Bronchial epithelial cell (primary cell): Measurements from ENCODE around the gene LRRK2. TPM values are rescaled to one million over a fixed set of nuclear protein-coding genes. Genes with fewer than 3 reads are reported as not detected.

Source experiments
- DNase-seq: peaks from one replicate; pipeline ENCODE4 v3.0.0-alpha.2; 2010; ENCODE audit warnings: low read depth
- FAIRE-seq: peaks from 2 replicates; lab custom pipeline; 2011; peaks lifted over from hg19 to GRCh38; lab: Jason Lieb, UNC
- H3K27me3 ChIP-seq: 2 replicates; pipeline ENCODE4 v1.5.1; 2011; ENCODE audit warnings: low read length; ENCODE audit not compliant: control insufficient read depth, insufficient read depth
- H3K36me3 ChIP-seq: 2 replicates; pipeline ENCODE4 v1.5.1; 2011; ENCODE audit warnings: low read length; ENCODE audit not compliant: control insufficient read depth, insufficient read depth
- H3K4me3 ChIP-seq: 2 replicates; pipeline ENCODE4 v1.5.1; 2011; ENCODE audit warnings: mild to moderate bottlenecking, low read depth, low read length, control low read depth
- CTCF ChIP-seq: IDR thresholded peaks from 2 replicates; pipeline ENCODE4 v1.5.1; 2011; ENCODE audit warnings: mild to moderate bottlenecking, moderate library complexity, low read length, control low read depth, inconsistent platforms; ENCODE audit not compliant: insufficient read depth, severe bottlenecking
- total RNA-seq: library from RNA; depleted of rRNA; stranded (reverse); fragments of >200 nt; gene quantifications from 2 replicates; pipeline ENCODE4 v1.2.1, GENCODE V29; 2014

LRRK2 gene
- total RNA-seq, 1 donor from 2014 or later = 0.26 TPM

DNA sequence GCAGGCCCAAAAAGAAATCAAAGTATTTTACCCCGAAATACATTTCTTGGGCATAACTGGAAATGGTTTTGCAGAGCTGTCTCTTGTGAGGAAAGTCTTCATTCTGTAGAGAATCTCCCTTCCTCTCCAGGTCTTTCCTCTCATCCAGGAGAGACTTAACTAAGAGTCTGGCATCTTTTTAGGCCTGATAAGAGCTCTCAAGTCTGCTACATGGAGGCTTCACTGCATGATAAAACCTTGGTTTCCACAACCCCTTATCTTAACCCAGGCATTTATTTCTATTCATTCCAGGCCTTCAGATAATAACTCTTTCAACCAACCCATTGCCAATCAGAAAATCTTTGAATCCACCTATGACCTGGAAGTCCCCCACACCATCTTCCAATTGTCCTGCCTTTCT is 41.1 kb upstream of the LRRK2 start:
- DNase-seq = no peak
- no peak for TF ChIP-seq CTCF
- Histone ChIP-seq H3K27me3 (no peaks in the 10 kb centered on the region), H3K36me3 (no peaks in the 10 kb centered on the region), H3K4me3 (no peak overlapping the region)
- no peak for FAIRE-seq

DNA sequence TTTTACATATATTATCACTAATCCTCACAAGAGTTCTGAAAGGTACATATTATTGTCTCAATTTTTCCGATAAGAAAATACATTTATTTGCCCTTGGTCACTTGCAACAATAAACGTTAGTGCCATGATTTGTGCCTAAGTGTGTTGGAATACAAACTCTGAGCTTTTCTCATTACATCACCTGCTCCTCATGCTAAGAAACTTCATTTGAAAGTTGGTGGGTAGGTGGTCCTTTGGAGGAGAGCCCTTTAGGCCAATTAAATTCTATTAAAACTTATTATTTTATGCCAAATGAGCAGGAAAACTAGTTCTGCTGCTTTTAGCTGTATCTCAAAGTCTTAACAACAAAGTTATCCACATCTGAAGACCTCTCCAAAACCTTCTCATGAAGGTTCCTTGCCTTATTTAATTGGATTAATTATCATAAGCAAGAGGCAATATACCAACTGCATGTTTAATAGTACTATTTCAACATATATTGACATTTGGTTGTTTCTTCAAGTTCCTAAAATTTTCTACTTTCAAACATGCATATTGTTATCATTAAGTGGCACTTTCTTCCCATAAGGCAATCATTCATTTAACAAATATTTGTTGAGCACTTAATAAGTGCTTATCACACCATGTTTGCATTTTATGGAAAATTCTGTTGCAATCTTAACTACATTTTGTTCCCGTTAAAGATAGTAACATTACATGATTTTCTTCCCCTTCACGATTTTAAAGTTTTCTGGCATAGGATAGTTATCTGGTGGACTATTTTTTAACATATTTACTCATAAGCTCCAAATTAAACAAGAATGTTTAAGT is 40.1 kb upstream of the LRRK2 start:
- Histone ChIP-seq H3K4me3 (no peak overlapping the region), H3K27me3 (no peaks in the 10 kb centered on the region), H3K36me3 (no peaks in the 10 kb centered on the region)
- TF ChIP-seq CTCF = no peak
- FAIRE-seq (no peak), DNase-seq (no peak)

- Histone ChIP-seq H3K27me3 (no peaks in the 10 kb centered on the region), H3K4me3 (no peak overlapping the region), H3K36me3 (no peaks in the 10 kb centered on the region)
- DNase-seq = no peak
- no peak for FAIRE-seq
- TF ChIP-seq CTCF = no peak
These were observed 39.5 kb upstream of the LRRK2 start for GRCh38 chr12:40185303-40185693.

GRCh38 chr12:40188558-40189320 is 36.1 kb upstream of the LRRK2 start:
- H3K36me3 ChIP-seq = no peaks in the 10 kb centered on the region
- no peak overlapping the region for H3K4me3 ChIP-seq
- no peak for TF ChIP-seq CTCF
- FAIRE-seq (no peak), DNase-seq (no peak)
- no peaks in the 10 kb centered on the region for H3K27me3 ChIP-seq

GRCh38 chr12:40192704-40193255 is 32.0 kb upstream of the LRRK2 start:
- no peak for FAIRE-seq

More at GRCh38 chr12:40192704-40193255, 32.0 kb upstream of the LRRK2 start:
- Histone ChIP-seq H3K27me3 (no peaks in the 10 kb centered on the region), H3K4me3 (no peak overlapping the region), H3K36me3 (no peaks in the 10 kb centered on the region)
- no peak for DNase-seq
- no peak for TF ChIP-seq CTCF
